Measurements from ENCODE around the gene NDUFB10.
"Not testable (repeated sequence)": the region's sequence is repeated elsewhere in the genome, so short reads cannot be mapped to it uniquely, and the experiment has no call there.

The NDUFB10 gene

DNA sequence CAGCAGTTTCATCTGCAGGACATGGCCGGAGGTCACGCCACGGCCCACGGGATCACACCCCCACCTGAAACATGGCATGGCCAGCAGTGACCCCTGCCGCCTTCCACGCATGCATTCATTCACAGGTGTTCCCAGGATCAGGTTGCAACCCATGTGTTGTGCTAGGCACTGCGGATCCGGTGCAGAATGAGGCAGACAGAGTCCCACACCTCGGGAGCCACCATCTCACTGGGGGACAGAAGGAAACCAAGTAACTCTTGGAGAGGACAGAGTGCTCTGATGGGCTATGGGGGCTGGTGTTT is 12.0 kb upstream of the NDUFB10 start:
- DNase-seq: no peak

DNA sequence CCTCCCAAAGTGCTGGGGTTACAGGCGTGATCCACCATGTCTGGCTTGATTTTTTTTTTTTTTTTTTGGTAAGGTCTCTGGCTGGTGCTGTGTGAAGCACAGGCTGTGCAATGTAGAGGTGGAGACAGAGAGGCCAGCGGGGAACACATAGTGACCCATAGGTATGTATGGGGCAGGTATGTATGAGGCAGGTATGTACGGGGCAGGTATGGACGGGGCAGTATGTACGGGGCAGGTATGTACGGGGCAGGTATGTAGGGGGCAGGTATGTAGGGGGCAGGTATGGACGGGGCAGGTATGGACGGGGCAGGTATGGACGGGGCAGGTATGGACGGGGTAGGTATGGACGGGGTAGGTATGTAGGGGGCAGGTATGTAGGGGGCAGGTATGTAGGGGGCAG is 9.8 kb upstream of the NDUFB10 start:
- DNase-seq: no peak

DNA sequence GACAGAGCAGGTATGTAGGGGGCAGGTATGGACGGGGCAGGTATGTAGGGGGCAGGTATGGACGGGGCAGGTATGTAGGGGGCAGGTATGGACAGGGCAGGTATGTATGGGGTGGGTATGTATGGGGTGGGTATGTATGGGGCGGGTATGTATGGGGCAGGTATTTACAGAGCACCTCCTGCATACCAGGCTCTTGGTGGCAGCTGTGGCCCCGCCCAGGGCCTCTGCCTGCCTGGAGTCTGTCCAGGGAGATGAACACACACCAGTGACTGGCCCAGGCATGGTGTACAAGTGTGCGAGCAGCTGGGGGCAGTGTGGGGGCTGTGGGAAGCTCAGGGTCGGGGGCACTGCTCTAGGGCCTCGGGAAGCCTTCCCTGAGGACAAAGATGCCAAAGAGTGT is 9.3 kb upstream of the NDUFB10 start:
- no peak for DNase-seq

DNA sequence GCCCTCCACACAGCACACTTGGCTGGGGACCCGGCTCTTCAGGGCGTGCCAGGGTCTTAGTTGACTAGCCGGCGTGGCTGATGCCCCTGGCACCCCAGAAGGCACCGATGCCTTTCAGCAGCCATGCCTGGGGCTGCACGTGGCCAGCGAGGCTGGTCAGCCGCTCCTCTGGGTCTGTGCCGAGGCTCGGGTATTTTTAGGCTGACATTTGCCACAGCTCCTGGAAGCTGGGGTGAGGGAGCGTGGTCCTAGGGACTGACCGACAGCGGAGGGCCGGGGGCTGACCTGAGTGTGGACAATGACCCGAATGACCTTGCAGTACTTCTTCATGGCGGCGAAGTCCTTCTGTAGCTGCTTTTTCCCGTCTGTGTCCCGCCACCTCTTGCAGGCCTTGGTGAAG is 8.8 kb upstream of the NDUFB10 start:
- no peak for DNase-seq

DNA sequence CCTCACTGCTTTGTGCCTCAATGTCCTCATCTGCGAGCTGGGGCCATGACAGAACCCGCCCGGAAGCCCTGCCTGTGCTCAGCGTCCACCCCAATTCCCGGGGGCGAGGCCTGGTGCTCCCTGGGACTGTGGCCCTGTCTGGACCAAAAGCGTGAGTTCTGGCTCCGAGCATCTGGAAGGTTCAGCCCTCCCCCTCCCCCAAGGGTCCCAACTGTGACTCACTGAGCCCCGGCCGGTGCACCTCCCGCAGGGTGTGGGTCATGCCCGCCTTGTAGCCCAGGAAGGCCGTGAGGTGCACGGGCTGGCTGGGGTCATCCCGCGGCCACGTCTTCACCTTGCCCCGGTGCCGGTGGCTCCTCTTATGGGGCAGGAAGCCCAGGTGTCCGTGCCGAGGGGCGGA is 5.6 kb upstream of the NDUFB10 start:
- no peak for DNase-seq

DNA sequence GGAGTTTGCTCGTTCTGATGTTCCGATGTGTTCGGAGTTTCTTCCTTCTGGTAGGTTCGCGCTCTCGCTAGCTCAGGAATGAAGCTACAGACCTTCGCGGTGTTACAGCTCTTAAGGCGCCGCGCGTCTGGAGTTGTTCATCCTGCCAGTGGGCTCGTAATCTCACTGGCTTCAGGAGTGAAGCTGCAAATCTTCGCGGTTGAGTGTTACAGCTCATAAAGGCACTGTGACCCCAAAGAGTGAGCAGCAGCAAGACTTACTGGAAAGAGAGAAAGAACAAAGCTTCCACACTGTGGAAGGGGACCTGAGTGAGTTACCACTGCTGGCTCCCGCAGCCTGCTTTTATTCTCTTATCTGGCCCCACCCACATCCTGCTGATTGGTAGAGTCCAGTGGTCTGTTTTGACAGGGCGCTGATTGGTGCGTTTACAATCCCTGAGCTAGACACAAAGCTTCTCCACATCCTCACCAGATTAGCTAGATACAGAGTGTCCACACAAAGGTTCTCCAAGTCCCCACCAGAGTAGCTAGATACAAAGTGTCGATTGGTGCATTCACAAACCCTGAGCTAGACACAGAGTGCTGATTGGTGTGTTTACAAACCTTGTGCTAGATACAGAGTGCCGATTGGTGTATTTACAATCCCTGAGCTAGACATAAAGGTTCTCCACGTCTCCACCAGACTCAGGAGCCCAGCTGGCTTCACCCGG is 1.8 kb upstream of the NDUFB10 start:
- not testable (repeated sequence) for DNase-seq

DNA sequence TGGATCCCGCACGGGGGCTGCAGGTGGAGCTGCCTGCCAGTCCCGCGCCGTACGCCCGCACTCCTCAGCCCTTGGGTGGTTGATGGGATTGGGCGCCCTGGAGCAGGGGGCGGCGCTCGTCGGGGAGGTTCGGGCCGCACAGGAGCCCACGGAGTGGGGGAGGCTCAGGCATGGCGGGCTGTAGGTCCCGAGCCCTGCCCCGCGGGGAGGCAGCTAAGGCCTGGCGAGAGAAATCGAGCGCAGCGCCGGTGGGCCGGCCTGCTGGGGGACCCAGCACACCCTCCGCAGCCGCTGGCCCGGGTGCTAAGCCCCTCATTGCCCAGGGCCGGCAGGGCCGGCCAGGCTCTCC is 1.2 kb upstream of the NDUFB10 start:
- DNase-seq: not testable (repeated sequence)

DNA sequence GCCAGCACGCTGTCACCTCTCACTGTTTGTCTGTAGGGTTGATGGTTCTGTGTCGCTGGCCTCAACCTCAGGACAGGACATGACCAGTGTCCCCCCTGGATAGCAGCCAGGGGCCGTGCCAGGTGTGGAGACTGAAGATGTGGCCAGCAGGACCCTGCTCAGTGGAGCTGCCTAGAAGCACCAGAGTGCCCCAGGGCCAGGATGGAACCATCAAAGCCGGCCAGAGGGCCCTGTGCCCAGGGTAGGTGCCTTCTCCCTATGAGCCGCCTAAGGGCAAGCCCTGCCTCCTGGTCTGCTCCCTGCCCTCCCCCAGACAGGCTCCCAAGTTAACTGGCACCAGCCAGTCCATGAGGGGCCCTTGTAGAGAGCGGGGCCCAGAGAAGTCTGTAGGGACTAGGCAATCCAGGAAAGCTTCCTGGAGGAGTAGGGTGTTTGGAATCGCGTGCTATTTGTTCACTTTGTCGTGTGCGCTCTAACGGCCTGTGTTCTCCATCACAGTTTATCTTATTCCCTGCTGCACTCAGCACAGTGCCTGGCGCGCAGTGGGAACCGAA is 546 bp upstream of the NDUFB10 start:
- no peak for DNase-seq

DNA sequence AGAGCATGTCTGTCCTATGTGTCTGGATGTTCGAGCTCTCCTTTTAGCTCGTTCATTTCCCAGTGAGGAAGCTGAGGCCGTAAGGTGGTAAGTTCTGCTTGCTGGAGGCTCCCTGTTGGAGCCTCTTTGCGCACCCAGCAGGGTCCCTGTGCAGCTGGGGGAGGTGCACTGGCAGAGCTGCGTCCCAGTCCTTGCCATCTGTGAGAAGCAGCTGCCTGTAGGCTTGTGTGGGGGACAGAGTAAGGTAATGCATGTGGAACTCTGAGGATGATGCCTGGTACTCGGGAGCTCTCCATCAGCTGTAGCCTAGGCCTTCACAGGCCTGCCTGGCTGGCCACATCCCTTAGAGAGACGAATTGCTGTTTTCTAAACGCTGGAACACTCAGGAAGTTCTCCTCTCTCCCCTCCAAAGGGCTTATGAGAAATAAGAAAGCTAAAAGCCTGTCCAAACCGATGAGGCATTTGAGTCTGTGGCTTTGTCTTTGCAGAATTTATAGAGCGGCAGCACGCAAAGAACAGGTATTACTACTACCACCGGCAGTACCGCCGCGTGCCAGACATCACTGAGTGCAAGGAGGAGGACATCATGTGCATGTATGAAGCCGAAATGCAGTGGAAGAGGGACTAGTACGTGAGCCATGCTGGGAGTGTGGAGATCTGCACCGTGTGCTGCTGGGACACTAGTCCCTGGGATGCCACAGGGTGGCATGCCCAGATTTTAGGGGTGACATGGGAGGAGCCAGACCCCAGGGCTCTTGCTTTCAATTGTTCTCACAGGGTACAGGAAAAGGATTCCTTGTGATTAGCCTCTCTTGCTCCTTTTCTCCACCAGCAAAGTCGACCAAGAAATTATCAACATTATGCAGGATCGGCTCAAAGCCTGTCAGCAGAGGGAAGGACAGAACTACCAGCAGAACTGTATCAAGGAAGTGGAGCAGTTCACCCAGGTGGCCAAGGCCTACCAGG is 1.6 kb downstream of the NDUFB10 start:
- no peak for DNase-seq

DNA sequence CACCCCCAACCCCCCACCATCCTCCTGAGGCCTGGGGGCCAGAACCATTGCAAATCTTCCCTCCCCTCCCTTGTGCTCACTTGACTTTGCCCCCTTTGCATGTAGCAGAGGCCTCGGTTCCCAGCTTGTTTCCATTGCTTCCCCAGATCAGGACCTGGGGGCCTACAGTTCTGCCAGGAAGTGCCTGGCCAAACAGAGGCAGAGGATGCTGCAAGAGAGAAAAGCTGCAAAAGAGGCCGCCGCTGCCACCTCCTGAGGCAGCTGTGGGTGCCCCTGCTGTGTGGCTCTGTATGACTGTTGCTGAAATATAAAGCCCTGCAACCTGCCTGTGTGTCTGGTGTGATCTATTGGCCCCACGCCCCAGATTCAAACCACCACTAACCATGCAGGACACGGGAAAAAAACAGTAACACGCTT is 2.3 kb downstream of the NDUFB10 start:
- no peak for DNase-seq

DNA sequence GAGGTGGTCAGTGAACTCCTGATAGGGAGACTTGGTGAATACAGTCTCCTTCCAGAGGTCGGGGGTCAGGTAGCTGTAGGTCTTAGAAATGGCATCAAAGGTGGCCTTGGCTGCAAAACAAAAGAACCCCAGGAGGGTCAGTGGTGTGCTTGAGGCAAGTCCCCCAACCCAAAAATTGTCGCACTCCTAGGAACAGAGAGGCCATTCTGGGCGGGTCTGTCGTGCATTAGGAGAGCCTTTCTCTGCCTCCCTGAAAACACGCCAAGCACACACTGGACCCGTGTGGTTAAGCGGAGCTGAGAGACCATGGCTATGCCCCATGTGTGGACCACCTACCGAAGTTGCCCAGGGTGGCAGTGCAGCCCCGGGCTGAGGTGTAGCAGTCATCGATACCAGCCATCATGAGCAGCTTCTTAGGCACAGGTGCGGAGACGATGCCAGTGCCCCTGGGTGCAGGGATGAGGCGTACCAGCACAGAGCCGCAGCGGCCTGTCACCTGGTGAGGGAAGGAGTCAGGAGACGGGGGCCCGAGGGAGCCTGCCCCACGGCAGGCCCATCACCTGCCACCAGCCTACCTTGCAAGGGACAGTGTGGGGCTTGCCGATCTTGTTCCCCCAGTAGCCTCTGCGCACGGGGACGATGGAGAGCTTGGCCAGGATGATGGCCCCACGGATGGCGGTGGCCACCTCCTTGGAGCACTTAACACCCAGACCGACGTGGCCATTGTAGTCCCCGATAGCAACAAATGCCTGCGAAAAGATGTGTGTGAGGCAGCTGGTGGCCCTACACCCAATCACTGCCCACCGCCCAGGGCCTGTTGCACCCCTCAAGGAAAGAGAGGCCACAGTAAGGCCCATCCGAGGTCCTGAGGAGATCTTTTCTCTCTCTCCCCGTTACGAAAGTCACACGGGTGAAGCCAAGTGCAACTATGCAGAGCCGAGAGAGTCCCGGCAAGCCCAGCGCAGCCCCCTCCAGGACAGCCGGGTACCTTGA is 3.1 kb downstream of the NDUFB10 start:
- not testable (repeated sequence) for DNase-seq

DNA sequence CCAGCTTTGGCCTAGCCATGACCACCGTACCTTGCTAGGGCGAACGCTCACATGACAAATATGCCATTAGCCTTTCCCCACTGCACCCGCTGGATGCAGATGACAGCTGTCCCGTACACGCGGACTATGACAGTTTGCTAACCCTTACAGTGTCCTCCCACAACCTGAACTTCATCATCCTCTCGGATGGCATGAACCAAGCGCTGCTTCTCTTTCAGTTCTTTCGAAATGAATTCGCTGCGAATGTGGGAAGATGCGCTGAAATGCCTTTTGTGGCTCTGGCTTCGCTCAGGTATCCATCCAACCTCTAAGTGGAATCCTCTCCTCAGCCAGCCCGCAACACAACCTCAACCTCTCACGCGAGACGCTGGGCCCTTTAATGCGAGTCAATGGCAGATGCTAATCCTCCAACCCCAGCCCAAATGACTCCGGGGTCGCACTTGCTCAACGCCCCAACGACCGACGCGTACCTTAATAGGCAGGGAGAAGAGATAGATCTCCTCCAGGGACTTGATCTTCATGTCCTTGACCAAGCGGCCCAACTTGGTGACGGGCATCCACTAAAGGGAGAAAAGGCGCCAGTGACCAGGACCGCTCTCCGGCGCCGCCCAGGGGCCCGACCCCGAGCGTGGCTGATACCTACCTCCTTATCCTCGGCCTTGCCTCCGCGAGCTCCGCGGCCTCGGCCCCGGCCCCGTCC is 4.6 kb downstream of the NDUFB10 start:
- DNase-seq: peak; percentile 17 to 44

DNA sequence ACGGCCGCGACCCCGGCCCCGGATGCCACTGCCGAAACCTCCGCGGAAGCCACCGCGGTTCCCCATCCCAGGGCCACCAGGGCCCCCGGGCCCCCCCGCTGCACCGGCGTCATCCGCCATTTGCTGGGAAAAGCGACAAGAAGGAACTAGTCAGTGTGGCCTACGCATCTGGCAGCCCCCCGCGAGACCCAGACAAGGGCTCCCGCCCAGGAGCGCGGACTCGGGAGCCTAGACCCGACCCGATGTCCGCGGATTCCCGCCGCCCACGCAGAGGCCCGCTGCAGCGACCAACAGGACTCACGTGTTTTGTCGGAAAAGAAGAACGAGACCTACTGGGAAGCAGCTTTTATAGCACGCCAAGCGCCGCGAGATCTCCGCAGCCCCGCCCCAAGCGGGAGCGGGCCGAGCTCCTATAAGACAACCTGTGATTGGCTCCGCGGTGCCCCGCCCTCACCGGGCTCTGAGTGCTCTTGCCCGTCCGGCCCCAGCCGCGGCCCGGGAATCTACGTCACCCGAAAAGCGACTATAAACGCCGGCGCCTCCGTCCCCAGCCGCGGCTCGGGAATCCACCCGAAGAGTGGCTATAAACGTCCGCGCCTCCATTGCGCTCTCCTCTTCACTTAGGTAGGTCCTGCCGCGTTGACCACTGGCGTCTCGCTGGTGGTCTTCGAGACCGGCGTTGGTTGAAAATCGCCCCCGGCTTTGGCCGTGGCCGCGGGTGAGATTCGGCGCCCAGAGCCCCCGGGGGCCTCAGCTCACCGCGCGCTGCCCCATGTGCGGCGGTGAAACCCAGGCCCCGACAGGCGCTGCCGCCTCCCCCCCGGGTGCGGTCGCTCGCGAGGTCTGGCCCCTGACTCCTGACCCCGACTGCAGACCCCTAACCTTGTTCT is 5.4 kb downstream of the NDUFB10 start, which contains the start of gene RPS2:
RPS2 (minus strand) TSS at position 321 of the 890 bp plus-strand sequence; CDS start at position 120, 201 bp downstream.
- peak; percentile 98 to 100 for DNase-seq

DNA sequence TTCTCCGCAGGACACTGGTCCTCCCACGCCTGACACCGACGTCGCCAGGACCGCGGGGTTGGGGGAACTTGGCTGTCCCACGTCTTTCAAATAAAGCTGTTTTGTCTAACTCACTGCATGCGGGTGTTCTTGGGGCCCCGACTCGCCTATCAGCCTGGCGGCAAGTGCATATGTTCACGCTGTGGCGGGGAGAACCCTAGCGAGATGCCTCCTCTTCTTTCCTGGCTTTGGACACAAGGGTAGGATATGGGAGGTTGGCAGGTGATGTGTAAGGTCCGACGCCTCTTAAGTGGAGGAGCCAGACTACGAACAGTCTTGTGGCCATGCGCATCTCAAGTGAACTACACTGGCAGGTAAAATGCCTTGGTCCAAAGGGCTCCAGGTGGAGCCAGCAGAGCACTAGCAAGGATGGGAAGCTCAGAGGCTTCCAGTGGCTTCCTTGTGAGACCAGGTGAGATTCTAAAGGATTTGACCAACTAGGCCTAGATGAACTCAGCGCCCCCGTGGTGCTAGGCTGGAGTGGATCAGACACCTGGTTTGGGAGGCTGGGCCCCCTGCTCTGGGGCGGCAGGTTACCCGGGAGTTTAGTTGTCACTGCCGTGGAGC is 6.2 kb downstream of the NDUFB10 start:
- no peak for DNase-seq

DNA sequence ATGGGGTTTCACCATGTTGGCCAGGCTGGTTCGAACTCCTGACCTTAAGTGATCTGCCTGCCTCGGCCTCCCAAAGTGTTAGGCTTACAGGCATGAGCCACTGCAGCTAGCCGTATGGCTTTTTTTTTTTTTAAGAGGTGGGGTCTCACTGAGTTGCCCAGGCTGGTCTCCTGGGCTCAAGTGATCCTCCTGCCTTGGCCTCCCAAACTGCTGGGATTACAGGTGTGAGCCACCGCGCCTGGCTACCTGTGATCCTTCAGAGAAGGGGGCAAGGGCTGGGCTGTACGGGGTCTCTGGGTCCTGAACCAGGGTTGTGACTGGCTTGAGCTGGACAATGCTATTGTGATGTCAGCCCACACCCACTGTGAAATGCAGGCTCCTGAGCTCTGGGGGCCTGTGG is 7.1 kb downstream of the NDUFB10 start, which contains the start of gene RNF151:
RNF151 (plus strand) TSS at position 397 of the 400 bp plus-strand sequence. CDS start 26 bp downstream, outside the sequence.
- DNase-seq: no peak

DNA sequence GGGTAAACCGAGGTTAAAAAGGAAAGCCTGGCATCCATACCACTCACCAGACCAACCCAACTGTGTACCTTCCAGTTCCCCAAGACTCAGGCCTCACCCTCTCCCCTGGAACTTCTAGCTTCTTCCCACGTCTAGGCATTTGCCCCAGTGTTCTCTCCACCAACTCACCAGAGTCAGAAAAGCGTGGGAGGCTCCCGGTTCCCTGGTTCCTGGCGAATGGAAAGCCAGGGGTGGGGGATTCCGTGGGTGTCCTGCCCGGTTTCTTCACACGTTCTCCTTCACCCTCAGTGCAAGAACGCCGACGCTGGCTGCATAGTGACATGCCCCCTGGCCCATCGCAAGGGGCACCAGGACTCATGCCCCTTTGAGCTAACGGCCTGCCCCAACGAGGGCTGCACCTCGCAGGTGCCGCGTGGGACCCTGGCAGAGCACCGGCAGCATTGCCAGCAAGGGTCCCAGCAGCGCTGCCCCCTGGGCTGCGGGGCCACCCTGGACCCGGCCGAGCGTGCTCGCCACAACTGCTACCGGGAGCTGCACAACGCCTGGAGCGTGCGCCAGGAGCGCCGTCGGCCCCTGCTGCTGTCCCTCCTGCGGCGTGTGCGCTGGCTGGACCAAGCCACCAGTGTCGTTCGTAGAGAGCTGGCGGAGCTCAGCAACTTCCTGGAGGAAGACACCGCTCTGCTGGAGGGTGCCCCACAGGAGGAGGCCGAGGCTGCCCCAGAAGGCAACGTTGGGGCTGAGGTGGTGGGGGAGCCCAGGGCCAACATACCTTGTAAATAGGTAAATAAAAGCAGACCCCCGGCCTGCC is 9.0 kb downstream of the NDUFB10 start:
- DNase-seq: peak in 1 of 2 donors; percentile 38

DNA sequence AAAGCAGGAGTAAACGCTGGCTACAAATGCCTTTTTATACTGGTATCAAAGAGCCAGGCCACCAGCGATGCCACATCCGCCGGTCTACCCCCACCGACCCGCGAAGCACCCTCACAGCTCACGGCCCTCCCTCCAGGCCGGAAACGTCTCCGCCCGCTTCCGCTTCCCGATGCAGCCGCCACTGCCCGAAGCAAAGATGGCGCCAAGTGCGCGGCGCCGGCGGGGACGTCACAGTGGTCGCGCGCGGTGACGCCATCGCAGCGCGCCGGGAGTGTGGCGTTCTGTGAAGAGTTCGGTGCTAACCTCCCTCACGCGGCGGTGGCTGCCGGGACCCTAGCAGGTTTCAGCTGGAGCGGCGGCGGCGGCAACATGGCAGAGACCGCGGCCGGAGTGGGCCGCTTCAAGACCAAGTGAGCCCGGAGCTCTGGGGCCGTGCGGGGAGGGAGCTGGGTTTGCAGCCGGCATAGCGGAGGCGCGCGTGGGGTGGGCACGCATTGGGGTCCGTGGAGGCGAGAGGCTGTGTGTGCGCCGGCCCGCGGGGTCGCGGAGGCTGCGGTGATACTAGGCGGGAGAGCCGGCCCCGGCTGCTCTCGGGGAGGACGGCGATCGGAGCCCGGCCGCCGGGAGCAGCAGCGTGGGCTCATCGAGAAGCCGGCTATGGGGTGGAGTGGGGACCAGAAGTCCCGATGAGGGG is 12.6 kb downstream of the NDUFB10 start, which contains the start of gene TBL3:
TBL3 (plus strand) TSS at position 258 of the 694 bp plus-strand sequence; CDS start at position 370, 112 bp downstream.
- peak; percentile 85 to 96 for DNase-seq

DNA sequence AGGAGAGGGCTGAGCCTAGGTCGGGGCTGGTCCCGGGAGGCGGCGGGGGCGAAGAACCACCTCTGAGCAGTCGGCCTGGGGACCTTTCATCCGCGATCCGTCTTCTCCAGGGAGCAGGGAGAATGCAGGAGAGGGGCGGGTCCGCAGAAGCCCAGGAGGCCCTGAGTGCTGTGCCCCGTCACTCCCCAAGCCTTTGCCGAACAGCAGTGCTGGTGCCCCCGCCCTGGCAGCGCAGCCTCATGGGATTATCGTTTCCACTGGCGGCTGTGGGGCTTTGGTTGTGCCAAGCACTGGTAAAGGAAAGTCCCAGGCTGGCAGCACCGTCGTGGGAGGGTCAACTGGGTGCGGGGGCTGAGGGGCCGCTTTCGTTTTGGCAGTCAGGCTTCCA is 13.1 kb downstream of the NDUFB10 start:
- DNase-seq: peak; percentile 22 to 56
